ENCODE measurements around the gene SEMA4D. TPM values are rescaled to one million over a fixed set of nuclear protein-coding genes. Genes with fewer than 3 reads are reported as not detected.

SEMA4D gene
- total RNA-seq, 1 donor from 2014 or later = 49.9 TPM

DNA sequence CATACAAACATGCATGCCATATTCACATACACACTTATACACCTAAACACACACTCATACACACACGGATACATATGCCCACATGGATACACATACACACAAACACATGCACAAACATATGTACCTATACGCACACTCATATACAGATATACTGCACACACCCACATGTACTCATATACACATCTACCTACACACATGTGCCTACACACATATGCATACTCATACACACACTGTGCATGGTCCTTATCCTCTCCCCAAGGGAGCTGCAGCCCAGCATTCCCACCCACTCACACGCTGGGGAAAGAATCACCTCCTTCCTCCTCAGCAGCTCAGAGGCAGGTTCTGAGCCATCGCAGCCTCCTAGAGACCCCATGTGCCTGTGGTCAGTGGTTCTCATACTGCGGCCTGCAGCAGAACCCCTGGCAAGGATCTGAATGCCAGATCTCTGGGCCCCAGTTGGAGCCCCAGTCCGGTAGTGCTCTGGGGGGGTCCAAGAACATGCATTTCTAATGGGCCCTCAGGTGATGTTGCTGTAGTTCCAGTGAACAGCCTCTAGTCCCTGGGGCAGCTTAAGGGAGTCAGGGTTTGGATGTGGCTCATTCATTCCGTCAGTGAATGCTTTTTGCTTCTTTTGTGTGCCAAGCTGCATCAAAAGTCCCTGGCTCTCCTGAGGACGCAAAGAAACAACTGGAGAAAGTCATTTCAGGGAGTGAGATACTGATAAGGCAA is 39.0 kb downstream of the SEMA4D start:
- TF ChIP-seq, protein P1, sequence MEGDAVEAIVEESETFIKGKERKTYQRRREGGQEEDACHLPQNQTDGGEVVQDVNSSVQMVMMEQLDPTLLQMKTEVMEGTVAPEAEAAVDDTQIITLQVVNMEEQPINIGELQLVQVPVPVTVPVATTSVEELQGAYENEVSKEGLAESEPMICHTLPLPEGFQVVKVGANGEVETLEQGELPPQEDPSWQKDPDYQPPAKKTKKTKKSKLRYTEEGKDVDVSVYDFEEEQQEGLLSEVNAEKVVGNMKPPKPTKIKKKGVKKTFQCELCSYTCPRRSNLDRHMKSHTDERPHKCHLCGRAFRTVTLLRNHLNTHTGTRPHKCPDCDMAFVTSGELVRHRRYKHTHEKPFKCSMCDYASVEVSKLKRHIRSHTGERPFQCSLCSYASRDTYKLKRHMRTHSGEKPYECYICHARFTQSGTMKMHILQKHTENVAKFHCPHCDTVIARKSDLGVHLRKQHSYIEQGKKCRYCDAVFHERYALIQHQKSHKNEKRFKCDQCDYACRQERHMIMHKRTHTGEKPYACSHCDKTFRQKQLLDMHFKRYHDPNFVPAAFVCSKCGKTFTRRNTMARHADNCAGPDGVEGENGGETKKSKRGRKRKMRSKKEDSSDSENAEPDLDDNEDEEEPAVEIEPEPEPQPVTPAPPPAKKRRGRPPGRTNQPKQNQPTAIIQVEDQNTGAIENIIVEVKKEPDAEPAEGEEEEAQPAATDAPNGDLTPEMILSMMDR (IDR thresholded peaks at IDR 0.05) = no peak
- peaks cover 4% of the 10 kb centered on the region for H3K4me1 ChIP-seq
- ATAC-seq (no peak), DNase-seq (no peak)
- H3K9me3 ChIP-seq = no peaks in the 10 kb centered on the region
- intact Hi-C loops (cut with DNase I) = no loop called here
- peaks cover 10% of the 10 kb centered on the region for H3K36me3 ChIP-seq
- no peak overlapping the region for H3K4me3 ChIP-seq
- H3K27me3 ChIP-seq (ENCODE audit: low read depth) = no peaks in the 10 kb centered on the region
- H3K27ac ChIP-seq = no peak overlapping the region

DNA sequence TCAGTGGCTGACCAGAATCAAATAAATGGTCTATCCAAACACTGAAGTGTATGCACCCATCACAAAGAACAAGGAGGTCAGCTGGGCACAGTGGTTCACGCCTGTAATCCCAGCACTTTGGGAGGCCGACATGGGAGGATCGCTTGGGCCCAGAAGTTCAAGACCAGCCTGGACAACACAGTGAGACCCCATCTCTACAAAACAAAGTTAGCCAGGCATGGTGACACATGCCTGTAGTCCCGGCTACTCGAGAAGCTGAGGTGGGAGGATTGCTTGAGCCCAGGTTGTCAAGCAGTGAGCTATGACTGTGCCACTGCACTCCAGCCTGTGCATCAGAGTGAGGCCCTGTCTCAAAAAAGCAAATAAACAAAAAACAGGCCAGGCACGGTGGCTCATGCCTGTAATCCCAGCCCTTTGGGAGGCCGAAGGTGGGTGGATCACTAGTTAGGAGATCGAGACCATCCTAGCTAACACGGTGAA is 40.5 kb downstream of the SEMA4D start:
- Histone ChIP-seq H3K27ac (no peak overlapping the region), H3K4me3 (no peak overlapping the region), H3K4me1 (peaks cover 4% of the 10 kb centered on the region), H3K36me3 (peaks cover 10% of the 10 kb centered on the region), H3K27me3 (ENCODE audit: low read depth) (no peaks in the 10 kb centered on the region), H3K9me3 (no peaks in the 10 kb centered on the region)
- TF ChIP-seq, protein P1 (IDR thresholded peaks at IDR 0.05) = no peak
- ATAC-seq = no peak
- no peak for DNase-seq
- intact Hi-C loops (cut with DNase I) = no loop called here

DNA sequence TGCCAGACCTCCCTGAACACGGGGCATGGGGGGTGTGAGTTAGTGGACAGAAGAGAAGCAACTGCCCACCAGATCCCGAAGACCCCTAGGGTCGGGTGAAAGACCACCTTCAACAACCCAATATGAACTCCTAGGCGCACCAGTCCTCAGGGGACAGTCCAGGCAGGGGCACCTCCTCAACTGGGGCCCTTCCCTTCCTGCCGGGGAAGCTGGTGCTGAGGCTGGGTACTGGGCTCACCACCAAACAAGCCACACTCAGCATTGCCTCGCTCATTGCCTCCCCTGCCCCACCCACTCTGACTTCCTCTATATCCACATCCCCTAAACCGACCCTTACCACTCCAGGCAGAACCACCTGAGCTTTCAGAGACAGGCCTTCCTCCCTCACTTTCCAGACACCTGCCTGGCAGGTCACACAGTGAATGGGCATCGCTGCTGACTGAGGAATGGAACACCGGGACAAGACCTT is 42.5 kb downstream of the SEMA4D start:
- DNase-seq (no peak), ATAC-seq (peak in 1 of 2 donors; percentile 36)
- Histone ChIP-seq H3K9me3 (no peaks in the 10 kb centered on the region), H3K4me1 (peaks cover 4% of the 10 kb centered on the region), H3K27me3 (ENCODE audit: low read depth) (no peaks in the 10 kb centered on the region), H3K27ac (no peak overlapping the region), H3K36me3 (peaks cover 10% of the 10 kb centered on the region), H3K4me3 (no peak overlapping the region)
- TF ChIP-seq, protein P1 (IDR thresholded peaks at IDR 0.05) = no peak
- intact Hi-C loops (cut with DNase I) = no loop called here

GRCh38 chr9:89454498-89455355 is 43.2 kb downstream of the SEMA4D start:
- H3K27ac ChIP-seq = no peak overlapping the region
- no peaks in the 10 kb centered on the region for H3K27me3 ChIP-seq (ENCODE audit: low read depth)
- H3K36me3 ChIP-seq = peaks cover 10% of the 10 kb centered on the region
- no peak overlapping the region for H3K4me3 ChIP-seq
- DNase-seq = no peak
- H3K9me3 ChIP-seq = no peaks in the 10 kb centered on the region
- intact Hi-C loops (cut with DNase I) = no loop called here
- ATAC-seq = peak; percentile 12 to 23
- peaks cover 4% of the 10 kb centered on the region for H3K4me1 ChIP-seq
- TF ChIP-seq, protein P1 (IDR thresholded peaks at IDR 0.05) = no peak

- intact Hi-C loops (cut with DNase I) = no loop called here
- no peaks in the 10 kb centered on the region for H3K27me3 ChIP-seq (ENCODE audit: low read depth)
- TF ChIP-seq, protein P1 (IDR thresholded peaks at IDR 0.05) = no peak
- ATAC-seq = no peak
- no peaks in the 10 kb centered on the region for H3K9me3 ChIP-seq
- H3K4me3 ChIP-seq = no peak overlapping the region
- H3K27ac ChIP-seq = no peak overlapping the region
- peaks cover 10% of the 10 kb centered on the region for H3K36me3 ChIP-seq
- H3K4me1 ChIP-seq = peaks cover 4% of the 10 kb centered on the region
- no peak for DNase-seq
Measured at GRCh38 chr9:89453452-89453851, 44.5 kb downstream of the SEMA4D start.
